CD4-positive, alpha-beta T cell (primary cell): ENCODE data around the gene TNIK. TPM values are rescaled to one million over a fixed set of nuclear protein-coding genes. Genes with fewer than 3 reads are reported as not detected.

Experiments
- ATAC-seq: fragments of 200-7000 bp; cut with Tn5 transposase; one replicate; pipeline ENCODE4 v1.10.0; 2022; ENCODE audit warnings: mild to moderate bottlenecking; ENCODE audit not compliant: poor library complexity
- CTCF ChIA-PET: fragments of 350-600 bp; sonication (Branson Sonifier 250); formaldehyde crosslinking; loops from one replicate; lab custom pipeline; 2021; ENCODE audit warnings: antibody characterized with exemption, inconsistent platforms; lab: Charles Lee
- POLR2A ChIA-PET: fragments of 350-600 bp; sonication (Branson Sonifier 250); formaldehyde crosslinking; loops from one replicate; lab custom pipeline; 2021; ENCODE audit warnings: antibody characterized with exemption, inconsistent platforms; lab: Charles Lee
- DNase-seq, 14 experiments: peaks; one replicate each; pipeline ENCODE4 v3.0.0-alpha.2; 2013 to 2020; ENCODE audit warnings: mixed read lengths in 2 of 14
- H3K27ac ChIP-seq, 2 donors: one replicate each; pipeline versions ENCODE4 v1.5.1 to v1.7.0; 2013; ENCODE audit warnings: low read length in 2 of 2, low read depth in 1 of 2, mild to moderate bottlenecking in 1 of 2
- H3K27me3 ChIP-seq, 2 experiments: 1 replicate in 1 of 2; 2 replicates in 1 of 2; pipeline versions ENCODE4 v1.6.1 to v1.7.0; 2013; ENCODE audit warnings: low read length in 2 of 2, control low read depth in 1 of 2, mild to moderate bottlenecking in 1 of 2, moderate library complexity in 1 of 2; ENCODE audit not compliant: insufficient read depth in 2 of 2, control insufficient read depth in 1 of 2
- H3K36me3 ChIP-seq: one replicate; pipeline ENCODE4 v1.6.1; 2013; ENCODE audit warnings: low read length, control low read depth; ENCODE audit not compliant: insufficient read depth
- H3K4me1 ChIP-seq: one replicate; pipeline ENCODE4 v1.6.1; 2013; ENCODE audit warnings: low read length, control low read depth; ENCODE audit not compliant: insufficient read depth
- H3K4me3 ChIP-seq: one replicate; pipeline ENCODE4 v1.5.1; 2013; ENCODE audit warnings: mild to moderate bottlenecking, low read length, moderate library complexity
- H3K9me3 ChIP-seq, 2 experiments: 1 replicate in 1 of 2; 2 replicates in 1 of 2; pipeline versions ENCODE4 v1.6.1 to v1.7.0; 2013; ENCODE audit warnings: low read length in 2 of 2, mild to moderate bottlenecking in 2 of 2, control low read depth in 1 of 2, moderate library complexity in 1 of 2; ENCODE audit not compliant: control insufficient read depth in 1 of 2, insufficient read depth in 1 of 2
- H3K27ac Mint-ChIP-seq: one replicate; pipeline ENCODE4 v1.8.0; 2020; ENCODE audit warnings: mixed read lengths
- H3K27me3 Mint-ChIP-seq: one replicate; pipeline ENCODE4 v1.8.0; 2021; ENCODE audit warnings: mixed read lengths
- H3K36me3 Mint-ChIP-seq: one replicate; pipeline ENCODE4 v1.8.0; 2021; ENCODE audit warnings: low read depth, mixed read lengths
- H3K4me1 Mint-ChIP-seq: one replicate; pipeline ENCODE4 v1.8.0; 2021; ENCODE audit warnings: low read depth, mixed read lengths
- H3K4me3 Mint-ChIP-seq: one replicate; pipeline ENCODE4 v1.8.0; 2020; ENCODE audit warnings: mild to moderate bottlenecking, mixed read lengths
- H3K9me3 Mint-ChIP-seq: one replicate; pipeline ENCODE4 v1.8.0; 2020; ENCODE audit warnings: mixed read lengths
- CTCF ChIP-seq: fragments of 200-600 bp; IDR thresholded peaks from one replicate; pipeline ENCODE4 v1.8.0; 2022; ENCODE audit warnings: antibody characterized with exemption, mild to moderate bottlenecking
- intact Hi-C, 2 experiments: fragments of 100-400 bp; cut with DNase I in 1 of 2; cut with micrococcal nuclease in 1 of 2; formaldehyde crosslinking; loops; one replicate each; pipeline versions ENCODE4 v1.15.1 to v1.9.0; 2023 to 2025; cut with DNase I, micrococcal nuclease
- total RNA-seq, 174 experiments: library from RNA in 2 of 174; stranded (reverse) in 2 of 174; gene quantifications; one replicate each; pipeline ENCODE4 v1.2.3 and lab custom pipeline; 2021 to 2026

TNIK gene
- total RNA-seq, 2 experiments from 2014 or later, result 71.0 to 78.3 TPM

- Mint-ChIP-seq H3K4me3 (no peak overlapping the region), H3K4me1 (peaks cover 70% of the 10 kb centered on the region), H3K27ac (no peak overlapping the region), H3K27me3 (no peaks in the 10 kb centered on the region), H3K9me3 (no peaks in the 10 kb centered on the region), H3K36me3 (peaks cover 8% of the 10 kb centered on the region)
- Histone ChIP-seq H3K27ac (no peak overlapping the region), H3K4me3 (no peak overlapping the region), H3K36me3 (no peaks in the 10 kb centered on the region), H3K27me3 (no peaks in the 10 kb centered on the region), H3K9me3 (no peaks in the 10 kb centered on the region), H3K4me1 (peaks cover 12% of the 10 kb centered on the region)
- no peak for TF ChIP-seq CTCF
- ChIA-PET POLR2A (no interaction called here), CTCF (no interaction called here)
- intact Hi-C loops, result no loop called here
- ATAC-seq, result no peak
- DNase-seq, result no peak
Measured at GRCh38 chr3:171283848-171284222, 176.4 kb downstream of the TNIK start.

- TF ChIP-seq CTCF, result no peak
- Histone ChIP-seq H3K36me3 (no peaks in the 10 kb centered on the region), H3K4me1 (peaks cover 12% of the 10 kb centered on the region), H3K27me3 (no peaks in the 10 kb centered on the region), H3K4me3 (no peak overlapping the region), H3K9me3 (no peaks in the 10 kb centered on the region), H3K27ac (no peak overlapping the region)
- intact Hi-C loops, result no loop called here
- no peak overlapping the region for H3K4me3 Mint-ChIP-seq
- ChIA-PET POLR2A (interaction anchor here (1.1 kb wide), 1 partner anchor 178 kb away, joined by 3 read pairs; no protein-coding TSS in a partner anchor), CTCF (no interaction called here)
- H3K9me3 Mint-ChIP-seq, result no peaks in the 10 kb centered on the region
- peaks cover 8% of the 10 kb centered on the region for H3K36me3 Mint-ChIP-seq
- peaks cover 75% of the 10 kb centered on the region for H3K4me1 Mint-ChIP-seq
- H3K27ac Mint-ChIP-seq, result no peak overlapping the region
- H3K27me3 Mint-ChIP-seq, result no peaks in the 10 kb centered on the region
- ATAC-seq (no peak), DNase-seq (no peak)
Measured at GRCh38 chr3:171283183-171283847, 176.9 kb downstream of the TNIK start.

GRCh38 chr3:171282041-171282440, 178.2 kb downstream of the TNIK start:
- POLR2A ChIA-PET, result interaction anchor here (1.0 to 1.1 kb wide), 2 partner anchors 35 to 179 kb away, joined by 3 read pairs; no protein-coding TSS in a partner anchor
- intact Hi-C loops, result no loop called here
- no peak overlapping the region for H3K4me3 Mint-ChIP-seq
- no peak overlapping the region for H3K27ac Mint-ChIP-seq
- no peaks in the 10 kb centered on the region for H3K27me3 Mint-ChIP-seq
- Histone ChIP-seq H3K27ac (no peak overlapping the region), H3K4me1 (peaks cover 12% of the 10 kb centered on the region), H3K36me3 (no peaks in the 10 kb centered on the region), H3K9me3 (no peaks in the 10 kb centered on the region), H3K27me3 (no peaks in the 10 kb centered on the region), H3K4me3 (no peak overlapping the region)
- CTCF ChIA-PET, result interaction anchor here (1.2 kb wide), 1 partner anchor 34 kb away, joined by 3 read pairs; no protein-coding TSS in a partner anchor
- ATAC-seq (no peak), DNase-seq (no peak)
- TF ChIP-seq CTCF, result no peak
- peaks cover 4% of the 10 kb centered on the region for H3K36me3 Mint-ChIP-seq
- no peaks in the 10 kb centered on the region for H3K9me3 Mint-ChIP-seq
- peaks cover 81% of the 10 kb centered on the region for H3K4me1 Mint-ChIP-seq
